Keratinocyte (primary cell): Measurements from ENCODE around the gene GRB10. TPM values are rescaled to one million over a fixed set of nuclear protein-coding genes. Genes with fewer than 3 reads are reported as not detected.

Source experiments
- DNase-seq: peaks from one replicate; pipeline ENCODE4 v3.0.0-alpha.2; 2011; ENCODE audit warnings: low read depth, missing footprints, low spot score
- FAIRE-seq: peaks from 2 replicates; lab custom pipeline; 2011; peaks lifted over from hg19 to GRCh38; lab: Jason Lieb, UNC
- H2AFZ ChIP-seq: 2 replicates; pipeline ENCODE4 v1.6.0; 2012; ENCODE audit warnings: low read length, control low read depth, inconsistent platforms; ENCODE audit not compliant: control insufficient read depth
- H3K27ac ChIP-seq: 2 replicates; pipeline ENCODE4 v1.5.1; 2011; ENCODE audit warnings: low read length; ENCODE audit not compliant: control insufficient read depth, insufficient read depth
- H3K27me3 ChIP-seq: 3 replicates; pipeline ENCODE4 v1.6.0; 2011; ENCODE audit warnings: low read length; ENCODE audit not compliant: control insufficient read depth, insufficient read depth; ENCODE audit errors: extremely low read depth
- H3K36me3 ChIP-seq, 2 experiments: 2 replicates in 1 of 2; 3 replicates in 1 of 2; pipeline ENCODE4 v1.5.1; 2011; ENCODE audit warnings: low read length in 2 of 2, mild to moderate bottlenecking in 1 of 2; ENCODE audit not compliant: control insufficient read depth in 2 of 2, insufficient read depth in 2 of 2; ENCODE audit errors: extremely low read depth in 1 of 2
- H3K4me1 ChIP-seq: 3 replicates; pipeline ENCODE4 v1.5.1; 2011; ENCODE audit warnings: low read length; ENCODE audit not compliant: control insufficient read depth, insufficient read depth; ENCODE audit errors: extremely low read depth
- H3K4me2 ChIP-seq: 3 replicates; pipeline ENCODE4 v1.6.0; 2011; ENCODE audit warnings: low read depth, low read length; ENCODE audit not compliant: control insufficient read depth, insufficient read depth; ENCODE audit errors: extremely low read depth
- H3K4me3 ChIP-seq, 3 experiments: fragments of 200-600 bp in 1 of 3; sonication (generic) in 1 of 3; 2 replicates in 2 of 3; 3 replicates in 1 of 3; pipeline ENCODE4 v1.5.1; 2011 to 2016; ENCODE audit warnings: low read length in 3 of 3, mild to moderate bottlenecking in 3 of 3, control low read depth in 2 of 3, inconsistent platforms in 1 of 3, low read depth in 1 of 3, mixed read lengths in 1 of 3, mixed run types in 1 of 3, moderate library complexity in 1 of 3; ENCODE audit not compliant: control insufficient read depth in 2 of 3, insufficient read depth in 2 of 3; ENCODE audit errors: extremely low read depth in 1 of 3
- H3K79me2 ChIP-seq: 2 replicates; pipeline ENCODE4 v1.6.0; 2012; ENCODE audit warnings: low read length; ENCODE audit not compliant: control insufficient read depth, insufficient read depth
- H3K9ac ChIP-seq: 3 replicates; pipeline ENCODE4 v1.6.0; 2011; ENCODE audit warnings: low read length; ENCODE audit not compliant: control insufficient read depth, insufficient read depth; ENCODE audit errors: extremely low read depth
- H3K9me1 ChIP-seq: 3 replicates; pipeline ENCODE4 v1.6.0; 2011; ENCODE audit warnings: low read length; ENCODE audit not compliant: control insufficient read depth, insufficient read depth; ENCODE audit errors: extremely low read depth
- H3K9me3 ChIP-seq: 2 replicates; pipeline ENCODE4 v1.5.1; 2012; ENCODE audit warnings: low read depth, low read length; ENCODE audit not compliant: control insufficient read depth
- H4K20me1 ChIP-seq: 3 replicates; pipeline ENCODE4 v1.6.0; 2011; ENCODE audit warnings: low read length; ENCODE audit not compliant: control insufficient read depth, insufficient read depth; ENCODE audit errors: extremely low read depth
- EZH2 ChIP-seq: IDR thresholded peaks from one replicate; pipeline ENCODE4 v1.6.1; 2012; ENCODE audit warnings: inconsistent platforms, mild to moderate bottlenecking, low read length, moderate library complexity
- dilution Hi-C: fragments of 300-500 bp; cut with MboI; formaldehyde crosslinking; loops from one replicate; pipeline ENCODE4 v1.7.0; 2020; ENCODE audit warnings: low sequenced_read_pairs; ENCODE audit not compliant: extremely low pct_ligation_motif_present
- polyA plus RNA-seq, 5 experiments: library from polyadenylated mRNA; depleted of rRNA in 3 of 5; stranded (reverse) in 3 of 5; stranded (forward) in 1 of 5; unstranded in 1 of 5; fragments of >200 nt; gene quantifications; 1 replicate in 1 of 5; 2 replicates in 3 of 5; 3 replicates in 1 of 5; pipeline versions ENCODE4 v1.2.1 to v1.2.3, GENCODE V29; 2011 to 2012; ENCODE audit warnings: missing spikeins in 2 of 5, low read depth in 1 of 5, low replicate concordance in 1 of 5
- TF ChIP-seq, protein P1 (sequence below), 3 experiments: IDR thresholded peaks in 1 of 3; conservative IDR thresholded peaks in 1 of 3; optimal IDR thresholded peaks in 1 of 3; 2 replicates in 2 of 3; 3 replicates in 1 of 3; pipeline versions ENCODE3 to v1.5.1; 2011; ENCODE audit warnings: low read length in 3 of 3, mild to moderate bottlenecking in 3 of 3, moderate library complexity in 2 of 3, control low read depth in 1 of 3, inconsistent platforms in 1 of 3; ENCODE audit not compliant: insufficient read depth in 2 of 3; ENCODE audit errors: extremely low read depth in 1 of 3

GRB10 gene
- polyA plus RNA-seq, 1 donor (not counting 4 experiments of a cell fraction or from before 2014, with no cell fraction given), result 4.4 TPM

DNA sequence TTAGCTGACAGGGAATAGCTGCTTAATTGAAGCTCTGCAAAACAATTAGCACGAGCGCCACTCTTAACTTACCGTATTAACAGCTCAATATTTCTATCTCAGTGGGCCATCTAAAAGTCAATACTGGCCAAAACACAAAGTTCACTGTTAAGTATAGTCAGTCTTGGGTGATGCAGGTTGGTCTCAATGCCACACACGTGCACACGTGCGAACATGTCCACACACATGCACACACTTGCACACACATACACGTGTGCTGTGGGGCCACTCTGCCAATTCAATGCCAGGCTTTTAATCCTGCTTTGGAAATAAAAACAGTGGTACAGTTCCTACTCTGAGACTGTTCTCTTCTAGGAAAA lies 105.1 kb downstream of the GRB10 start:
- H3K4me1 ChIP-seq, result peaks cover 12% of the 10 kb centered on the region
- no peak overlapping the region for H3K4me3 ChIP-seq
- FAIRE-seq (no peak), DNase-seq (no peak)
- no peaks in the 10 kb centered on the region for H3K27me3 ChIP-seq
- no peak overlapping the region for H3K27ac ChIP-seq
- H3K9me1 ChIP-seq, result no peaks in the 10 kb centered on the region
- no peak overlapping the region for H3K4me2 ChIP-seq
- H4K20me1 ChIP-seq, result peaks cover 2% of the 10 kb centered on the region
- no peaks in the 10 kb centered on the region for H3K79me2 ChIP-seq
- H3K9ac ChIP-seq, result no peak overlapping the region
- dilution Hi-C loops, result no loop called here
- no peaks in the 10 kb centered on the region for H3K36me3 ChIP-seq
- H2AFZ ChIP-seq, result no peak overlapping the region
- TF ChIP-seq, protein P1, sequence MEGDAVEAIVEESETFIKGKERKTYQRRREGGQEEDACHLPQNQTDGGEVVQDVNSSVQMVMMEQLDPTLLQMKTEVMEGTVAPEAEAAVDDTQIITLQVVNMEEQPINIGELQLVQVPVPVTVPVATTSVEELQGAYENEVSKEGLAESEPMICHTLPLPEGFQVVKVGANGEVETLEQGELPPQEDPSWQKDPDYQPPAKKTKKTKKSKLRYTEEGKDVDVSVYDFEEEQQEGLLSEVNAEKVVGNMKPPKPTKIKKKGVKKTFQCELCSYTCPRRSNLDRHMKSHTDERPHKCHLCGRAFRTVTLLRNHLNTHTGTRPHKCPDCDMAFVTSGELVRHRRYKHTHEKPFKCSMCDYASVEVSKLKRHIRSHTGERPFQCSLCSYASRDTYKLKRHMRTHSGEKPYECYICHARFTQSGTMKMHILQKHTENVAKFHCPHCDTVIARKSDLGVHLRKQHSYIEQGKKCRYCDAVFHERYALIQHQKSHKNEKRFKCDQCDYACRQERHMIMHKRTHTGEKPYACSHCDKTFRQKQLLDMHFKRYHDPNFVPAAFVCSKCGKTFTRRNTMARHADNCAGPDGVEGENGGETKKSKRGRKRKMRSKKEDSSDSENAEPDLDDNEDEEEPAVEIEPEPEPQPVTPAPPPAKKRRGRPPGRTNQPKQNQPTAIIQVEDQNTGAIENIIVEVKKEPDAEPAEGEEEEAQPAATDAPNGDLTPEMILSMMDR (optimal IDR thresholded peaks at IDR 0.05 in 1 of 3, IDR thresholded peaks at IDR 0.05 in 1 of 3, conservative IDR thresholded peaks at IDR 0.05 in 1 of 3; ENCODE audit: extremely low read depth in 1 of 3, insufficient read depth in 2 of 3, low read length in 3 of 3), result no peak
- no peak for TF ChIP-seq EZH2
- H3K9me3 ChIP-seq, result no peaks in the 10 kb centered on the region

- no peaks in the 10 kb centered on the region for H3K9me1 ChIP-seq
- no peaks in the 10 kb centered on the region for H3K36me3 ChIP-seq
- dilution Hi-C loops, result no loop called here
- FAIRE-seq (no peak), DNase-seq (no peak)
- H4K20me1 ChIP-seq, result peaks cover 2% of the 10 kb centered on the region
- H3K9ac ChIP-seq, result no peak overlapping the region
- H3K9me3 ChIP-seq, result no peaks in the 10 kb centered on the region
- peaks cover 8% of the 10 kb centered on the region for H3K4me1 ChIP-seq
- H2AFZ ChIP-seq, result no peak overlapping the region
- no peak for TF ChIP-seq EZH2
- TF ChIP-seq, protein P1 (optimal IDR thresholded peaks at IDR 0.05 in 1 of 3, IDR thresholded peaks at IDR 0.05 in 1 of 3, conservative IDR thresholded peaks at IDR 0.05 in 1 of 3; ENCODE audit: extremely low read depth in 1 of 3, insufficient read depth in 2 of 3, low read length in 3 of 3), result no peak
- no peaks in the 10 kb centered on the region for H3K27me3 ChIP-seq
- no peak overlapping the region for H3K27ac ChIP-seq
- H3K79me2 ChIP-seq, result no peaks in the 10 kb centered on the region
- no peak overlapping the region for H3K4me3 ChIP-seq
- H3K4me2 ChIP-seq, result no peak overlapping the region
Observed at GRCh38 chr7:50676740-50677637, 105.7 kb downstream of the GRB10 start.
